ENCODE results near the gene PRR35. TPM values are rescaled to one million over a fixed set of nuclear protein-coding genes. Genes with fewer than 3 reads are reported as not detected.
A peak's percentile ranks its signal among the peaks of the same experiment; 100 is the strongest.

PRR35 gene
- total RNA-seq, 1 donor from 2014 or later = not detected

- no peak for DNase-seq (ENCODE audit: extremely low read depth, low read depth, low spot score)
Observed at GRCh38 chr16:578232-578869, 18.2 kb downstream of the PRR35 start.

- DNase-seq (ENCODE audit: extremely low read depth, low read depth, low spot score) = no peak
Observed at GRCh38 chr16:578870-579405, 18.7 kb downstream of the PRR35 start.

- no peak for DNase-seq (ENCODE audit: extremely low read depth, low read depth, low spot score)
Observed at GRCh38 chr16:580141-580945, 20.1 kb downstream of the PRR35 start.

DNA sequence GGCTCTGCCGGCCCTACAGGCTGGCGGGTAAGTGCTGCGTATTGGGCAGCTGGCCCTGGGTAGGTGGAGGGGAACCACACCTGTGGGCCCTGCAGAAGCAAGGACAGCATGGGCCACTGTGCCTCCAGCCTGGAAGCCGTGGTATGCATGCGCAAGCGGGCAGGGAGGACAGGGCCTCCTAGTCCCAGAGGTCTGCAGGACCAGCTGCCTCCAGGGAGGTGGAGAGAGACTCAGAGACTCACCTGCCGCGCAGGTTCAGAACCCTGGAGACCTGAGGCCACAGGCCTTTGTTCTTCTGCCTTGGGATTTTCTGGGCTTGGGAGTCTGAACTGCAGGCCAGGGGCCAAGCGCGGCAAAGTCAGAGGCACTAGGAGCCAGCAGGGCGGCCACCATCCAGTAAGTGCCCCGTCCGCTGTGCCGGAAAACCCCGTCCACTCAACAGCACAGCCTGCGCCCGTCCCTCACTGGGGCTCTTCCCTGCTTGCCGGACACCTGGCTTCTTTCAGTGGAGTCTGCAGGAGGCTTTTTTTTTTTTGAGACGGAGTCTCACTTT is 20.8 kb downstream of the PRR35 start:
- DNase-seq (ENCODE audit: extremely low read depth, low read depth, low spot score) = no peak

GRCh38 chr16:582218-582613 is 22.0 kb downstream of the PRR35 start:
- no peak for DNase-seq (ENCODE audit: extremely low read depth, low read depth, low spot score)

- no peak for DNase-seq (ENCODE audit: extremely low read depth, low read depth, low spot score)
Observed at GRCh38 chr16:582614-583331, 22.6 kb downstream of the PRR35 start.

GRCh38 chr16:583470-583814 is 23.2 kb downstream of the PRR35 start:
- no peak for DNase-seq (ENCODE audit: extremely low read depth, low read depth, low spot score)

DNA sequence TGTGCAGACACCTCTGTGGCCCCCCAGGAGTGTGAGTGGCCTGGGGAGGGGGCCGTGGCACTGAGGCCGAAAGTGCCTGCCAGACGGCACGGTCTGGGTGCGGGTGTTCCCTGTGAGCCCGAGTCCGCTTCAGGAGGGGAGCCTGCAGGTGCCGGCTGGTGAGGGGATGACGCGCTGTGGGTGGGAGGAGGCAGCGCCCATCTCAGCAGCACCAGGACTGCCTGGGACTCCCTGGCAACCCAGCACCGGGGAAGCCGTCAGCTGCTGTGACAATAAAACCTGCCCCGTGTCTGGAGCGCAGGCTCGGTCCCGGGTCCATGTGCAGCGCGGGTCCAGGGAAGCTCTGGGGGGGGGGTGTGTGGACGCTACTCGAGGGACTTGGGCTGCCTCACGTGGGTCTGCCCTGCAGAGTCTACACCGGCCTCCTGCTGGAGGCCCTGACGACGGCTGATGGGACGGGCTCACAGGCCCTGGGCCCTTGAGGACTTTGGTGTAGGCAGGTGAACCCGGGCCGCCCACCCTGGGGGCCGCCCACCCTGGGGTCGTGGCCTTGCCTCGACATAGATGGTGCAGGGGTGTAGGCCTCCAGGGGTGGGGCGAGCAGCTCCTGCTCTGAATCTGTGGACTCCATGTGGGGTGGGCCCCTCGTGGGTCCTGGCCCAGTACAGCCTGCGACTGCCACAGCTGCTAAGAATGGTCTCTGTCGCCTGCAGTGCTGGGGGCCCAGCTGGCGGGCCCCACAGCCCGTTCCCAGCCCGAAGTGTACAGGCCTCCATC is 23.8 kb downstream of the PRR35 start:
- no peak for DNase-seq (ENCODE audit: extremely low read depth, low read depth, low spot score)

DNA sequence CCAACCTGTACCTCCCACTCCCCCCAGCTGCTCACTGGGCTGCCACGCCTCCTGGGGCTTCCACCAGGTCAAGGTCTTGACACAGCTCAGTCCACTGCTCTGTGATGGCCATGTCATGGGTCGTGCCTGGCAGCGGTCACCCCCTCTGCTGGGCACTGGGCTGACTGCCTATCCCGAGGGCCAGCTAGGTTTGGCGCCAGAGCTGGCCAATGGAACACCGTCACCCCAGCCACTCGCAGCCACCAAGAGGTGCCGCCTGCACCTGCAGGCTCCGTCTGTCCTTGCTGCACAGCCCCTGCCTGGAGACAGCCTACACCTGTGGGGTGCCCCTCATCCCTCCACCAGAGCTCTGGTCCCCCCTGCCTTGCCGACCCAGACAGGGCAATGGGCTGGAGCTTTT is 25.2 kb downstream of the PRR35 start:
- no peak for DNase-seq (ENCODE audit: extremely low read depth, low read depth, low spot score)

DNA sequence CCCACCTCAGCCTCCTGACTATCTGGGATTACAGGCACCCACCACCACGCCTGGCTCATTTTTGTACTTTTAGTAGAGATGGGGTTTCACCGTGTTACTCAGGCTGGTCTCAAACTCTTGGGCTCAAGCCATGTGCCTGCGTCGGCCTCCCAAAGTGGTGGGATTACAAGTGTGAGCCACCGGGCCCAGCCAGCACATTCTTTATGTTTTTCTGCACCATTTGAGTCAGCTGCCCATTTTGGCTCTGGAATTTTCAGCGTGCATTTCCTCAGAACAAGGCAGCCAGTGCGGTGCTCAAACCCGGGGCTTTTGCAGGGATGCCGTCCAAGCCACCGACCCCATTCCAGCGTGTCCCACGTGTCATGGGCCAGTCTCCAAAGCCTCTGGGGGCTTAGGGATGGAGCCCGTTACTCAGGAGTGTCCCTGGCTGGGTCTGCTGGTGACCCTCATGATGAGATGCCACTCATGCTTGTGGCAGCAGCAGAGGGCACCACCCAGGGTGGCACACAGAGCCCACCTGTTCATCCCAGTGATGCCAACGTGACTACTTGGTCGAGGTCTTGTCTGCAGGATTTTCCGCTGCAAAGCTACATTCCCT is 26.0 kb downstream of the PRR35 start:
- DNase-seq (ENCODE audit: extremely low read depth, low read depth, low spot score) = no peak

DNA sequence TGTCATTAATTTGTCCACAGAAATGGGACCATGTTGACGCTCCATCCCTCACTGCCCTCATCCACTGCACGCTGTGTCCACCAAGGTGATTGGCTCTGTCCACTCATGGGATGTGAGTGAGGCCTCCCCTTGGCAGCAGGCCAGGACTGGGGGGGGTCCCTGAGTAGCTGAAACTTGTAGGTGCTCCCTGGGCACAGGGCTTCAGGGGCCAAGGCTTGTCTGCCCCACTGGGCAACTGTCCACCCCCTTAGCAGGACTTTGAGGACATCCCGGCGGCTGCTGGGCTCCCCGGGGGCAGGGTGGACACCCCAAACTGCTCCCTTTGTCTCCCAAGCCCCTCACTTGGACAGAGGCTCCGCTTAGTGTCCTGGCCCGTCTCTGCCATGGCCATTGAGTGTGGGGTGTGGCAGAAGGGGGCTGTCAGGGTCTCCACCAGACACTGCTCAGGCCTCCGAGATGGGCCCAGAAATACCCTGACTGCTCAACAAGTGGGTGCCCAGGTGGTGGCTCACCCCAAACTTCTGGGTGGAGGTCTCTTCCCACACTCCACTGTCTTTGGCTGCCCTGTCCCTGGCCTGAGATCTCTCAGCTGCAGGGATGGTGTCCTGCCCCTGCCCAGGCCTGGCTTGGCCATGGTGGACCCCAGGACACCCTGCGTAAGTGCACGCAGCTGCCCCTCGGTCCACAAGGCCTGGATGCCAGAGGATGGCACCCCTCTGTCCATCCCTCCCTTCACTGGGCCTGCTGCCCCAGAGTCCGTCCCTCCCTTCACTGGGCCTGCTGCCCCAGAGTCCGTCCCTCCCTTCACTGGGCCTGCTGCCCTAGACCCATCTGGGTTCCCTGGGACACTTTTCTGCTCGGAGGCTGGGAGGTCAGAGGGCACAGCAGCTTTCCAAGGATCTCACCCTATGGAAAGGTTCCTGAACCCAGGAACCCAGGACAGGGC is 26.7 kb downstream of the PRR35 start:
- DNase-seq (ENCODE audit: extremely low read depth, low read depth, low spot score) = no peak

DNA sequence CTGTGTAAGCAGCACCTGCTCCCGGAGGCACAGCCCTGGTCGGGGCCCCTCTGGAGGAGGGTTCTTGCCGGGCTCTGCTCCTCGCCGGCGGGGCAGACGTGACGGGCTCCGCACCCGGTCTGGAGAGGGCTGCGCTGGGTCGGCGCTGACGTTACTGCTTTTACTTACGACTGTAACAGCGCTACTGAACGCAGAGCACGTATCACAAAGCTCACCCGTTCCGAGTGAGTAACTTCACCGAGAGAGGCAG is 28.4 kb downstream of the PRR35 start:
- DNase-seq (ENCODE audit: extremely low read depth, low read depth, low spot score) = no peak

DNA sequence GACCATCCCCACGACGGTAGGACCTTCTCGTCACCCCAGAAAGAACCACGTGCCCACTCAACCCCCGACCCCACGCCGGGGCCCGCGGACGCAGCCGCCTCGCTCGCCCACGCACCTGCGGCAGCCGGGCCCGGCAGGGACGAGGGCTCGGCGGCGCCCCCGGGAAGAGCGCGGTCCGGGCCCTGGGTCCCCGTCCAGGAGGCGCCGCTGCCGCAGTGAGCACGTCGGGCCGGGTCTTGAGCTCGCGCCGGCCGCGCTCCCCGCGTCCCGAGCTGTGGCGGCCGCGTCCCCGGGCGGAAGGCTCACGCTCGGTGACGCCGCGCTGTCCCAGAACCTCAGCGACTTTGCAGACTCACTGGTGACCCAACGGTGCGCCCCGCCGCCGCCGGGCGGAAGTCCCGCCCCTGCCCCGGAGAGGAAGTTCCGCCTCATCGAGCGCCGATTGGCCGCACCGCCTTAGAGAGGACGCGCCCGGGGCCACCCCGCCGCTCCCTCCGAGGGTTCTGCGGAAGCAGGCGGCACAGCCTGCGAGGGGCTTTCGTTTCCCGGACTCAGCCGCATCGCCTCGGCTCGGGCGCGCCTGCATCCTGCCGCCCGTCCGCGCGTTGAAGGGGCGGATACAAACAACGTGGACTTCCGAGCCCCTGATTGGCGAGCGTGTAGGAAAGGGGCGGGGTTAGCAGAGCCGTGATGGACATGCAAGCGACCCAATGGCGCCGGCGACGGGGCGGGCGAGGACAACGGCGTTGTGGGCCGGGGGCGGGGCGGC is 28.9 kb downstream of the PRR35 start:
- DNase-seq (ENCODE audit: extremely low read depth, low read depth, low spot score) = peak; percentile 34

DNA sequence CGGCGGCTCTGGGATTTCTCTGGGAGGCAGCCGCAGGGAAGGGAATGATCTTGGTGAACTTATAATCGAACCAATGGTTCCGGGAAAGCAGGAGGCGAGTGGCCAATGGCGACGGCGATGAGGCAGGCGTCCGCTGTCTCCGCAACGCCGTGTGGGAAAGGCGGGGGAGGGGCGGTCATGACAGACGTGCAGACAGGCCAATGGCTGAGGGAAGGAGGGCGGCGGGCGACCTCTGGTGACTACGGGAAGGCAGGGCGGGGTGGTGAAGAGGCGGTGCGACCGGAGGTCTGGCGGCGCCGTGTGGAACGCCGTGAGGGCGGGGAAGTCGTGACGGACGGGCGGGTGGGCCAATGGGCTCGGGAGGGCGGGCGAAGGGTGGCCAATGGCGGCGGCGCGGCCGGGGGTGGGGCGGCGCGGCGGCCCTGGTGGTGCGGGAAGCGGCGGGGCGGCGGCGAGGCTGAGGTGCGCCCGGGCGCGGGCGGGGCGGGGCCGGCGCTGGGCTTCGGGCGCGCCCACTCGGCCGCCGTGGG is 29.5 kb downstream of the PRR35 start, which contains the start of gene RAB40C:
TSS of gene RAB40C (plus strand) at position 409 of the 530 bp plus-strand sequence. CDS start 226 bp downstream, outside the sequence.
- DNase-seq (ENCODE audit: extremely low read depth, low read depth, low spot score) = peak; percentile 72

GRCh38 chr16:590188-590814 is 30.1 kb downstream of the PRR35 start:
- no peak for DNase-seq (ENCODE audit: extremely low read depth, low read depth, low spot score)

- DNase-seq (ENCODE audit: extremely low read depth, low read depth, low spot score) = no peak
Observed at GRCh38 chr16:590815-591200, 30.6 kb downstream of the PRR35 start.

DNA sequence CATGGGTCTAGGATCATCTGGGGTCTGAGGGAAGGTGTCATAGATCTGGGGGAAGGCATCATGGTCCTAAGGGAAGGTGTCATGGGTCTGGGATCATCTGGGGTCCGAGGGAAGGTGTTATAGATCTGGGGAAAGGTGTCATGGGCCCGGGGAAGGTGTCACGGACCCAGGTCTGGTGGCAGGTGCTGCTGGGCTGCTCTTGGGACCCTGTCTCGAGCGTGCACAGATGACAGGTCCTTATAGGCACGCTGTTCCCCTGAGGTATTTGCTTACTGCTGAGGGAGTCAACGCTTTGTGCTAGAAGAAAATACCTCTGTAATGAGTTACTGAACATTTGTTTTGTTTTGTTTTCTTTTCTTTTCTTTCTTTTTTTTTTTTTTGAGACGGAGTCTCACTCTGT is 31.0 kb downstream of the PRR35 start:
- DNase-seq (ENCODE audit: extremely low read depth, low read depth, low spot score) = no peak
